ENCODE data around the gene ZC3H7B. TPM values are rescaled to one million over a fixed set of nuclear protein-coding genes. Genes with fewer than 3 reads are reported as not detected.

ZC3H7B gene
- total and polyA plus RNA-seq, 7 experiments from 2014 or later = 1.7 to 65.9 (median 39.6) TPM

DNA sequence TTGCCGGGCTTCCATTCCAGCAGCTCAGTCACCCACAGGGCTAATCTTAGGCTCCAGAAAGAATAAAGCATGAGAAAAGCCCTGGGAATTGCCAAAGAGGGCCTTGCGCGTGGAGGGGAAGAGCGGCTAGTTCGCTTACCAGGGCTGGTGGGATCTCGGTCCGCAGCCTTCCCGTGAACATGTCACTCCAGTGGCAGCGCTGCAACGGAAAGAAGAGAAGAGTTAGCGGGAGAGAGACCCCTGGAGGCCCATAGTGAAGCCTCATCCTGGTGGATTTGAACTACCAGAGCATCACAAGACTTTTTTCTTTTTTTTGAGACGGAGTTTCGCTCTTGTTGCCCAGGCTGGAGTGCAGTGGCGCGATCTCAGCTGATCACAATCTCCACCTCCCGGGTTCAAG lies 33.4 kb upstream of the ZC3H7B start:
- POLR2A ChIA-PET = no interaction called here
- Histone ChIP-seq H3K4me3 (ENCODE audit: low read length) (no peak overlapping the region), H3K27me3 (ENCODE audit: control insufficient read depth in 2 of 2, insufficient read depth in 2 of 2, low read length in 2 of 2) (no peaks in the 10 kb centered on the region), H3K4me1 (ENCODE audit: control insufficient read depth in 2 of 2, insufficient read depth in 2 of 2, low read length in 2 of 2) (no peaks in the 10 kb centered on the region), H3K9me3 (ENCODE audit: control insufficient read depth in 2 of 3, low read length in 3 of 3) (no peaks in the 10 kb centered on the region), H3K27ac (ENCODE audit: low read depth, low read length) (no peak overlapping the region), H3K36me3 (ENCODE audit: control insufficient read depth in 2 of 3, insufficient read depth in 3 of 3, low read length in 3 of 3) (peaks cover 20 to 87% (median 39%) of the 10 kb centered on the region in 3 experiments)
- no peaks in the 10 kb centered on the region for H3K9me3 Mint-ChIP-seq
- H3K27me3 Mint-ChIP-seq = no peaks in the 10 kb centered on the region
- H3K36me3 Mint-ChIP-seq = peaks cover 0 to 39% (median 12%) of the 10 kb centered on the region in 5 donors
- CTCF ChIA-PET = no interaction called here
- no peak overlapping the region for H3K27ac Mint-ChIP-seq
- no peak overlapping the region for H3K4me3 Mint-ChIP-seq
- DNase-seq = no peak
- peaks cover 0 to 7% (median 0%) of the 10 kb centered on the region in 7 donors for H3K4me1 Mint-ChIP-seq
- no peak for ATAC-seq
- intact Hi-C loops (cut with micrococcal nuclease) = no loop called here

DNA sequence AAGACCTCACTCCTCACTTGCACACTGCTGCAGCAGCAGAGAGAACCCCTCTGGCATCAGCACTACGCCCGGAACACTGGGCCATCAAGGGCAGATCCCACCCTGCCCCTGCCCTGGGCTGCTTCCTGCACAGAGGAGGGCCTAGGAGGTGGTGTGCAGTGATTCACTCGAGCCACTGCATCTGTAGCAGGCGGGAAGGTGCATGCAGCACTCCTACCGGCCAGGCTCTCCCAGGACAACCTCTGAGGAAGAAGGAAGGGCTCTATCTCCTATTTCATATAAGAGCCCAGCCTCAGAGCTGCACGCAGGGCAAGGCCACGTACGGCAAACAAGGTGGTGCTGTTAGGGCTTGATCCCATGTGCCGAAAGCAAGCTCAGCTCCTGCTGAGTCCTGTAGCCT lies 29.5 kb upstream of the ZC3H7B start:
- Mint-ChIP-seq H3K4me3 (no peak overlapping the region), H3K9me3 (no peaks in the 10 kb centered on the region), H3K36me3 (peaks cover 7 to 40% (median 16%) of the 10 kb centered on the region in 5 donors), H3K4me1 (peaks cover 0 to 10% (median 0%) of the 10 kb centered on the region in 7 donors), H3K27ac (no peak overlapping the region), H3K27me3 (no peaks in the 10 kb centered on the region)
- ATAC-seq = no peak
- Histone ChIP-seq H3K4me1 (ENCODE audit: control insufficient read depth in 2 of 2, insufficient read depth in 2 of 2, low read length in 2 of 2) (no peaks in the 10 kb centered on the region), H3K36me3 (ENCODE audit: control insufficient read depth in 2 of 3, insufficient read depth in 3 of 3, low read length in 3 of 3) (peaks cover 29 to 86% (median 31%) of the 10 kb centered on the region in 3 experiments), H3K9me3 (ENCODE audit: control insufficient read depth in 2 of 3, low read length in 3 of 3) (no peaks in the 10 kb centered on the region), H3K4me3 (ENCODE audit: low read length) (no peak overlapping the region), H3K27me3 (ENCODE audit: control insufficient read depth in 2 of 2, insufficient read depth in 2 of 2, low read length in 2 of 2) (no peaks in the 10 kb centered on the region), H3K27ac (ENCODE audit: low read depth, low read length) (no peak overlapping the region)
- no peak for DNase-seq
- intact Hi-C loops (cut with micrococcal nuclease) = no loop called here
- POLR2A ChIA-PET = no interaction called here
- CTCF ChIA-PET = no interaction called here

DNA sequence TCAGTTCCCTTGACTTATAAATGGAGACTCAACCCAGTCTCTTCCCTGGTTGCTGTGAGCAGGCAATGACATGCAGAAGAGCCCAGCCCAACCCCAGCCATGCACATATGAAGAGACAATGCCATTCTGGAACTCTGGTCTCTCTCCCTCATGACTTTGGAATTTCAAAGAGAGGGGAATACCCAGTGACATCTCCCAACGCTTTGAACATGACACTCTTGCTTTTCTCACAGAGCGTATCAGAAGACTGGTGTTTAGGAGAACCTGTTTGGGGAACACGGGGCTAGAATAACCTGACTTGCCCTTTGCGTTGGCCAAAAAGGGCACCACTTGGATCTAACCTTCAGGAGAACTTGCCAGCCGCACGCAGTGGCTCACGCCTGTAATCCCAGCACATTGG lies 28.2 kb upstream of the ZC3H7B start:
- intact Hi-C loops (cut with micrococcal nuclease) = no loop called here
- no peaks in the 10 kb centered on the region for H3K27me3 Mint-ChIP-seq
- ChIA-PET CTCF (interaction anchor here (0.6 kb wide), 1 partner anchor 407 kb away, joined by 3 read pairs; no protein-coding TSS in a partner anchor), POLR2A (interaction anchor here (0.6 to 0.7 kb wide), 2 partner anchors 18 to 131 kb away, joined by 3 to 5 read pairs; no protein-coding TSS in a partner anchor)
- no peak overlapping the region for H3K27ac ChIP-seq (ENCODE audit: low read depth, low read length)
- peaks cover 7 to 44% (median 21%) of the 10 kb centered on the region in 5 donors for H3K36me3 Mint-ChIP-seq
- no peak overlapping the region for H3K27ac Mint-ChIP-seq
- H3K4me1 ChIP-seq (ENCODE audit: control insufficient read depth in 2 of 2, insufficient read depth in 2 of 2, low read length in 2 of 2) = no peaks in the 10 kb centered on the region
- no peaks in the 10 kb centered on the region for H3K9me3 Mint-ChIP-seq
- H3K4me1 Mint-ChIP-seq = peaks cover 0 to 12% (median 2%) of the 10 kb centered on the region in 7 donors
- ATAC-seq (no peak), DNase-seq (no peak)
- no peak overlapping the region for H3K4me3 ChIP-seq (ENCODE audit: low read length)
- peaks cover 23 to 85% (median 34%) of the 10 kb centered on the region in 3 experiments for H3K36me3 ChIP-seq (ENCODE audit: control insufficient read depth in 2 of 3, insufficient read depth in 3 of 3, low read length in 3 of 3)
- no peaks in the 10 kb centered on the region for H3K9me3 ChIP-seq (ENCODE audit: control insufficient read depth in 2 of 3, low read length in 3 of 3)
- no peaks in the 10 kb centered on the region for H3K27me3 ChIP-seq (ENCODE audit: control insufficient read depth in 2 of 2, insufficient read depth in 2 of 2, low read length in 2 of 2)
- no peak overlapping the region for H3K4me3 Mint-ChIP-seq

DNA sequence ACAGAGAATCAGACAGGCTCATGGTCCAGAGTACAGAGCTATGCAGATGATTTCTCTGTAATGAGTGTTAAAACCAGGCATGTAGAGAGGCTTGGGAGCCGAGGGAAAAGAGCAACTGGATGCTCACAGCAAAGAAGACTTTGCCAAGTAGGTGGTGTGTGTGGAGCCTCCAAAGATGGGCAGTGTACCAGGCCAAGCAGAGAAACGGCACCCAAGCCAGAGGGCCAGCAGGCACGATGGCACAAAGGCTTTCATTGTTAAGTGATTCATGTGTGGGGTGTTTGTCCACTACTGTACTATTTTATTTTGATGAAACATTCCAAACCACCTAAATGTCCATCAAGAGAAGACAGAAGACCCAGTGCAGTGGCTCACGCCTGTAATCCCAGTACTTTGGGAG lies 26.5 kb upstream of the ZC3H7B start:
- Mint-ChIP-seq H3K27ac (peak overlapping the region in 2 of 9 donors; percentile 5 to 48), H3K9me3 (no peaks in the 10 kb centered on the region), H3K4me3 (no peak overlapping the region), H3K36me3 (peaks cover 7 to 41% (median 26%) of the 10 kb centered on the region in 5 donors), H3K27me3 (no peaks in the 10 kb centered on the region), H3K4me1 (peaks cover 0 to 14% (median 3%) of the 10 kb centered on the region in 7 donors)
- no peak overlapping the region for H3K4me3 ChIP-seq (ENCODE audit: low read length)
- ATAC-seq (no peak), DNase-seq (no peak)
- ChIA-PET POLR2A (interaction anchor here (0.7 kb wide), 1 partner anchor 15 kb away, joined by 3 read pairs; no protein-coding TSS in a partner anchor), CTCF (no interaction called here)
- intact Hi-C loops (cut with micrococcal nuclease) = no loop called here
- H3K4me1 ChIP-seq (ENCODE audit: control insufficient read depth in 2 of 2, insufficient read depth in 2 of 2, low read length in 2 of 2) = no peaks in the 10 kb centered on the region
- H3K27ac ChIP-seq (ENCODE audit: low read depth, low read length) = no peak overlapping the region
- no peaks in the 10 kb centered on the region for H3K9me3 ChIP-seq (ENCODE audit: control insufficient read depth in 2 of 3, low read length in 3 of 3)
- H3K27me3 ChIP-seq (ENCODE audit: control insufficient read depth in 2 of 2, insufficient read depth in 2 of 2, low read length in 2 of 2) = no peaks in the 10 kb centered on the region
- H3K36me3 ChIP-seq (ENCODE audit: control insufficient read depth in 2 of 3, insufficient read depth in 3 of 3, low read length in 3 of 3) = peaks cover 19 to 89% (median 28%) of the 10 kb centered on the region in 3 experiments

DNA sequence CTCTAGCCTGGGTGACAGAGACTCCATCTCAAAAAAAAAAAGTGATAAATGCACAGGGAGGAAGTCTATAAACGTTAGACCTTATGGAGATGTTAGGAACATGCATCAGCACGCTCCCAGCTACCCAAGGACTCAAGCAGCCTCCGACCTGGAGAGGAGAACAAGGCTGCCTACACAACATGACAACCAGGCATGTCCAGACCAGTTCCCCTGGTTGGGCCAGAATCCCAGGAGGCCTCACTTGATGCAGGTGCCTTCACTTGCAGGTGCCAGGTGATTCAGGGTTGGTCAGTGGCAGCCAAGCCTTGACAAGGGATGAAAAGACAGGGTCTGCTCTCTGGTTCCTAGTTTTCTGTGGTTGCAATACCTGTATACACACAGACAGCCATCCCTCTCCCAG lies 21.3 kb upstream of the ZC3H7B start:
- no peaks in the 10 kb centered on the region for H3K9me3 Mint-ChIP-seq
- H3K4me1 Mint-ChIP-seq = peaks cover 19 to 32% (median 29%) of the 10 kb centered on the region in 7 donors
- Histone ChIP-seq H3K27me3 (ENCODE audit: control insufficient read depth in 2 of 2, insufficient read depth in 2 of 2, low read length in 2 of 2) (no peaks in the 10 kb centered on the region), H3K9me3 (ENCODE audit: control insufficient read depth in 2 of 3, low read length in 3 of 3) (no peaks in the 10 kb centered on the region), H3K4me3 (ENCODE audit: low read length) (no peak overlapping the region), H3K36me3 (ENCODE audit: control insufficient read depth in 2 of 3, insufficient read depth in 3 of 3, low read length in 3 of 3) (peaks cover 3 to 63% (median 11%) of the 10 kb centered on the region in 3 experiments), H3K4me1 (ENCODE audit: control insufficient read depth in 2 of 2, insufficient read depth in 2 of 2, low read length in 2 of 2) (peaks cover 6 to 7% of the 10 kb centered on the region in 2 donors), H3K27ac (ENCODE audit: low read depth, low read length) (no peak overlapping the region)
- intact Hi-C loops (cut with micrococcal nuclease) = loop anchor here in 1 of 2 donors (10.0 kb wide), 1 partner anchor 1755 kb away; the partner anchor contains the start of gene ATF4
- H3K36me3 Mint-ChIP-seq = peaks cover 0 to 29% (median 23%) of the 10 kb centered on the region in 5 donors
- H3K27me3 Mint-ChIP-seq = no peaks in the 10 kb centered on the region
- ATAC-seq = no peak
- no peak overlapping the region for H3K27ac Mint-ChIP-seq
- ChIA-PET CTCF (interaction anchor here (0.6 kb wide), 1 partner anchor 137 kb away, joined by 3 read pairs; no protein-coding TSS in a partner anchor), POLR2A (interaction anchor here (0.7 kb wide), 1 partner anchor 14 kb away, joined by 3 read pairs; no protein-coding TSS in a partner anchor)
- H3K4me3 Mint-ChIP-seq = no peak overlapping the region
- no peak for DNase-seq

DNA sequence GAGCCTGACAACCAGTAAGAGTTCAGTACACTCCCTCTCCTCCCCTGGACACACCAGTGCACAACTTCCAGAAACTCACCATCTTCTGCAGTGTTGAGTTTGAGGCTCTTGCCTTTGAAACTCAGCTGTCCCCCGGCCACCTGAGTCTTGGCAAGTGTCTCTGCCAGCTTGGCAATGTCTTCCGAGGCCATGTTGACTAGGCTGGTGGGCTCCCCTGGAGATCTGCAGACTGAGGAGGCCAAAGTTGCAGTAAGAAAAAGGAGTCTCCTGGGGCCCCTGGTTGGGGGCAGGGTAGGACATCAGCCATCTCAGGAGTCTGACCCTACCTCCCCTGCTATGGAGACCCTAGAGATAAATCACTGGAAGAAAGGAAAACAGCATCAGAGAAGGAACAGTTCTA lies 20.5 kb upstream of the ZC3H7B start:
- H3K4me3 Mint-ChIP-seq = peak overlapping the region in 1 of 10 donors; percentile 3
- no peak for ATAC-seq
- H3K27ac Mint-ChIP-seq = peak overlapping the region in 2 of 9 donors; percentile 9 to 49
- Histone ChIP-seq H3K4me1 (ENCODE audit: control insufficient read depth in 2 of 2, insufficient read depth in 2 of 2, low read length in 2 of 2) (peaks cover 8 to 9% of the 10 kb centered on the region in 2 donors), H3K27ac (ENCODE audit: low read depth, low read length) (no peak overlapping the region), H3K9me3 (ENCODE audit: control insufficient read depth in 2 of 3, low read length in 3 of 3) (no peaks in the 10 kb centered on the region), H3K36me3 (ENCODE audit: control insufficient read depth in 2 of 3, insufficient read depth in 3 of 3, low read length in 3 of 3) (peaks cover 3 to 60% (median 11%) of the 10 kb centered on the region in 3 experiments), H3K4me3 (ENCODE audit: low read length) (no peak overlapping the region), H3K27me3 (ENCODE audit: control insufficient read depth in 2 of 2, insufficient read depth in 2 of 2, low read length in 2 of 2) (no peaks in the 10 kb centered on the region)
- peaks cover 0 to 26% (median 22%) of the 10 kb centered on the region in 5 donors for H3K36me3 Mint-ChIP-seq
- POLR2A ChIA-PET = interaction anchor here (0.6 to 1.0 kb wide), 3 partner anchors 15 to 424 kb away, joined by 3 read pairs; partner anchors contain the start of genes ST13 and XPNPEP3
- no peak for DNase-seq
- peaks cover 19 to 36% (median 31%) of the 10 kb centered on the region in 7 donors for H3K4me1 Mint-ChIP-seq
- CTCF ChIA-PET = no interaction called here
- H3K9me3 Mint-ChIP-seq = no peaks in the 10 kb centered on the region
- intact Hi-C loops (cut with micrococcal nuclease) = loop anchor here in 1 of 2 donors (10.0 kb wide), 1 partner anchor 1756 kb away; the partner anchor contains the start of gene ATF4
- H3K27me3 Mint-ChIP-seq = no peaks in the 10 kb centered on the region
